SK-N-SH (cell line): ENCODE results near the gene CEBPZOS. TPM values are rescaled to one million over a fixed set of nuclear protein-coding genes. Genes with fewer than 3 reads are reported as not detected.

Experiments
- CTCF ChIA-PET: fragments of 300-600, 350-600 bp; formaldehyde crosslinking; extraction: SDS; loops from one replicate; lab custom pipeline; 2021; lab: Yijun Ruan, JAX
- POLR2A ChIA-PET: fragments of 350-600 bp; sonication (Branson Sonifier 250); formaldehyde crosslinking; extraction: SDS; loops from one replicate; lab custom pipeline; 2020; ENCODE audit warnings: antibody characterized with exemption, inconsistent platforms; lab: Yijun Ruan, JAX
- DNase-seq: peaks from one replicate; pipeline ENCODE4 v3.0.0; 2012
- H2AFZ ChIP-seq: fragments of 200-600 bp; sonication (generic); 2 replicates; pipeline ENCODE4 v1.8.1; 2016; ENCODE audit warnings: antibody characterized with exemption, mild to moderate bottlenecking, low read depth
- H3F3A ChIP-seq: fragments of 200-600 bp; sonication (generic); replicated peaks from 2 replicates; pipeline ENCODE3; 2016; ENCODE audit warnings: antibody characterized with exemption, mild to moderate bottlenecking; ENCODE audit not compliant: insufficient read depth
- H3K27ac ChIP-seq, 2 experiments: fragments of 200-500 bp in 1 of 2; fragments of 200-600 bp in 1 of 2; sonication (Bioruptor generic) in 1 of 2; sonication (generic), shearing (Covaris generic) in 1 of 2; 2 replicates each; pipeline versions ENCODE4 v1.5.1 to v1.6.1; 2014 to 2016; ENCODE audit warnings: low read depth in 2 of 2, inconsistent platforms in 1 of 2, low read length in 1 of 2, mild to moderate bottlenecking in 1 of 2, mixed read lengths in 1 of 2
- H3K27me3 ChIP-seq: fragments of 200-600 bp; sonication (generic), shearing (Covaris generic); 2 replicates; pipeline ENCODE4 v1.6.1; 2016; ENCODE audit warnings: mixed run types; ENCODE audit not compliant: insufficient read depth
- H3K36me3 ChIP-seq, 2 experiments: fragments of 200-500 bp in 1 of 2; fragments of 200-600 bp in 1 of 2; sonication (Bioruptor generic) in 1 of 2; sonication (generic) in 1 of 2; replicated peaks in 1 of 2; 2 replicates each; pipeline versions ENCODE3 to v1.5.1; 2014 to 2016; ENCODE audit warnings: low read length in 1 of 2, mild to moderate bottlenecking in 1 of 2; ENCODE audit not compliant: insufficient read depth in 2 of 2, control insufficient read depth in 1 of 2
- H3K4me1 ChIP-seq, 2 experiments: fragments of 200-500 bp in 1 of 2; fragments of 200-600 bp in 1 of 2; sonication (Bioruptor generic) in 1 of 2; sonication (generic), shearing (Covaris generic) in 1 of 2; 2 replicates each; pipeline versions ENCODE4 v1.5.1 to v1.6.1; 2014 to 2016; ENCODE audit warnings: low read depth in 1 of 2, low read length in 1 of 2, mixed run types in 1 of 2; ENCODE audit not compliant: insufficient read depth in 2 of 2, control insufficient read depth in 1 of 2
- H3K4me2 ChIP-seq: fragments of 200-600 bp; sonication (generic), shearing (Covaris generic); 2 replicates; pipeline ENCODE4 v1.6.1; 2017; ENCODE audit warnings: mixed run types
- H3K4me3 ChIP-seq, 2 experiments: fragments of 200-500 bp in 1 of 2; fragments of 200-600 bp in 1 of 2; sonication (Bioruptor generic) in 1 of 2; sonication (generic), shearing (Covaris generic) in 1 of 2; 2 replicates each; pipeline versions ENCODE4 v1.5.1 to v1.8.1; 2014 to 2016; ENCODE audit warnings: low read depth in 2 of 2, inconsistent platforms in 1 of 2, low read length in 1 of 2, mild to moderate bottlenecking in 1 of 2, mixed read lengths in 1 of 2, moderate library complexity in 1 of 2
- H3K79me2 ChIP-seq: fragments of 200-600 bp; sonication (generic); 2 replicates; pipeline ENCODE4 v1.8.1; 2017; ENCODE audit warnings: mild to moderate bottlenecking; ENCODE audit not compliant: insufficient read depth
- H3K9ac ChIP-seq: fragments of 200-600 bp; sonication (generic); 2 replicates; pipeline ENCODE4 v1.6.1; 2017; ENCODE audit warnings: mixed run types
- H3K9me2 ChIP-seq: fragments of 200-600 bp; sonication (generic); 2 replicates; pipeline ENCODE4 v1.6.1; 2017; ENCODE audit warnings: mixed run types
- H3K9me3 ChIP-seq: fragments of 200-600 bp; sonication (generic); 2 replicates; pipeline ENCODE4 v1.6.1; 2017; ENCODE audit warnings: mixed run types, mild to moderate bottlenecking, moderate library complexity
- H4K20me1 ChIP-seq: fragments of 200-600 bp; sonication (generic); 2 replicates; pipeline ENCODE4 v1.6.1; 2017; ENCODE audit warnings: mild to moderate bottlenecking, mixed run types; ENCODE audit not compliant: insufficient read depth
- ELF1 ChIP-seq: IDR thresholded peaks from 2 replicates; pipeline ENCODE4 v1.4.0; 2012
- EP300 ChIP-seq, 2 experiments: IDR thresholded peaks; 2 replicates each; pipeline versions ENCODE4 v1.4.0 to v1.6.1; 2012; ENCODE audit warnings: borderline replicate concordance in 1 of 2, low read depth in 1 of 2, low read length in 1 of 2
- EZH2phosphoT487 ChIP-seq: fragments of 200-600 bp; sonication (generic); IDR thresholded peaks from 2 replicates; pipeline ENCODE4 v1.6.1; 2017; ENCODE audit warnings: low read depth, mixed run types, mild to moderate bottlenecking, antibody characterized with exemption, moderate library complexity, borderline replicate concordance
- FOSL2 ChIP-seq: IDR thresholded peaks from 2 replicates; pipeline ENCODE4 v1.4.0; 2012; ENCODE audit warnings: low read depth, mild to moderate bottlenecking, moderate library complexity, borderline replicate concordance
- MEF2A ChIP-seq: IDR thresholded peaks from 2 replicates; pipeline ENCODE4 v1.4.0; 2012; ENCODE audit warnings: low read depth, borderline replicate concordance
- MXI1 ChIP-seq: IDR thresholded peaks from 2 replicates; pipeline ENCODE4 v1.6.1; 2012; ENCODE audit warnings: mild to moderate bottlenecking, low read depth, low read length, improper control_type of control experiment
- POLR2AphosphoS5 ChIP-seq: IDR thresholded peaks from 2 replicates; pipeline ENCODE4 v1.6.1; 2012; ENCODE audit warnings: low read depth, low read length
- TCF12 ChIP-seq: IDR thresholded peaks from 2 replicates; pipeline ENCODE4 v1.4.0; 2012
- YY1 ChIP-seq: IDR thresholded peaks from 2 replicates; pipeline ENCODE4 v1.4.0; 2012; ENCODE audit warnings: low read depth, mild to moderate bottlenecking
- WGBS: methylation state at CpG from one replicate; pipeline ENCODE4 v1.1.6; 2017; ENCODE audit warnings: low lambda C conversion rate; 5-methylcytosine and 5-hydroxymethylcytosine counted together
- polyA plus RNA-seq, 3 experiments: library from polyadenylated mRNA; depleted of rRNA; stranded (reverse); fragments of >200 nt; gene quantifications; 2 replicates each; pipeline ENCODE4 v1.2.3, GENCODE V29; 2012
- TF ChIP-seq, protein P1 (sequence below): fragments of 150-350 bp; IDR thresholded peaks from 2 replicates; pipeline ENCODE4 v1.6.1; 2016; ENCODE audit warnings: mild to moderate bottlenecking, low read depth, low read length
- TF ChIP-seq, protein P2 (sequence below): fragments of 150-350 bp; IDR thresholded peaks from 2 replicates; pipeline ENCODE4 v1.6.1; 2017; ENCODE audit warnings: antibody characterized with exemption, low read length, low read depth, borderline replicate concordance
- TF ChIP-seq, protein P3 (sequence below): IDR thresholded peaks from 2 replicates; pipeline ENCODE4 v1.4.0; 2012; ENCODE audit warnings: low read depth, borderline replicate concordance

The CEBPZOS gene
- polyA plus RNA-seq, 1 of the 3 experiments (the other 2 are of a cell fraction): 27.5 TPM

DNA sequence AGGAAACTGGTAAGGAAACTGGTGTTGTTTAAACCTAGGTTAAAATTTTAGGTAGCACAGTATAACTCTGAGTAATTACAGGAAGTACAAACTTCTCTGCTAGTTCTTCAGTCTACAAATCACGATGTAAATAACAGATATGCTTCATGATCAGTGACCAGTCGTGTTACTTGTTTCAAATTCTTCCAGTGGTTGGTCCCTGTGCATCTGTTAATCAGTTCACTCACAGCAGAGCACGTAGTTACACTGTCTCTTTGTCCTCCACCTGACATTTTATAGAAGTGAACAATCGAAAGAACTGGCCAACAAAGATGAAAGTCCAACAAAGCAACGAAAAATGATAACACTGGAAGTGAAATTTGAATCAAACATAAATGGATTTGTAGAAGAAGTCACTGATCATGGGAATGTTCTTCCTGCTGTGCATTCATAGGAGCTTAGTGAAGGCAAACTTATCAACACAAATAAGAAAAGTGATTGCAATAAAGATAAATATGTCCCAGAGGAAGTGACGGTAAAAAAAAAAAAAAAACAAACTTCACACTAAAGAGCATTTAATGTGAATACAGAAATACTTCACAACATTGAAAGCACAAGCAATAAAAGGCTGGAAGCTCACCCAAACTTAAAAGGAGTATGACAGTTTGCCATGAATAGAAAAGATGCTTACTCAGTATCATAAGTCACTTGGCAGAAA is 46.5 kb upstream of the CEBPZOS start:
- no peaks in the 10 kb centered on the region; the same call in 1 of the 2 replicates for H4K20me1 ChIP-seq
- H3K9ac ChIP-seq: no peak overlapping the region
- H3K79me2 ChIP-seq: peaks cover 65% of the 10 kb centered on the region
- no peak overlapping the region for H3K27ac ChIP-seq
- CTCF ChIA-PET: no interaction called here
- H3K36me3 ChIP-seq: peaks cover 35 to 44% of the 10 kb centered on the region in 2 experiments
- no peak overlapping the region for H3K4me2 ChIP-seq
- H3K9me3 ChIP-seq: no peaks in the 10 kb centered on the region
- no peaks in the 10 kb centered on the region for H3F3A ChIP-seq
- H3K27me3 ChIP-seq: no peaks in the 10 kb centered on the region
- TF ChIP-seq FOSL2: no peak
- TF ChIP-seq YY1: no peak
- no peak for TF ChIP-seq MXI1
- TF ChIP-seq MEF2A: no peak
- TF ChIP-seq EZH2phosphoT487: no peak
- POLR2A ChIA-PET: no interaction called here
- no peak overlapping the region for H3K4me3 ChIP-seq
- no peak overlapping the region for H2AFZ ChIP-seq
- no peaks in the 10 kb centered on the region for H3K9me2 ChIP-seq
- 84% methylated on average over 6 of the region's 6 CpGs for WGBS
- no peak for DNase-seq
- H3K4me1 ChIP-seq: 0 out of 4 replicates have a peak, but pooled peaks cover 0 to 5% of the 10 kb centered on the region in 2 experiments

DNA sequence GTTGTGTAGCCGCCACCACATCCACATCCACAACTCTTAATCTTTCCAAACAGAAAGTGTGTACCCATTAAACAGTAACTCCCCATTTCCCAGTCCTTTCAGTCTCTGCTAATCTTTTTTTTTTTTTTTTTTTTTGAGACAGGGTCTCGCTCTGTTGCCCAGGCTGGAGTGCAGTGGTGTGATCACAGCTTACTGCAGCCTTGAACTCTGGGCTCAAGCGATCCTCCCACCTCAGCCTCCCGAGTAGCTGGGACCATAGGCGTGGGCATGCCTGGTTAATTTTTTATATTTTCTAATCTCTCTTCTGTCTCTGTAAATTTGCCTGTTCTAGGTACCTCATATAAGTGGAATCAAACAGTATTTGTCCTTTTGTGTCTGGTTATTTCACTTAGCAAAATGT is 43.1 kb upstream of the CEBPZOS start:
- no peak overlapping the region for H2AFZ ChIP-seq
- no peaks in the 10 kb centered on the region; the same call in 1 of the 2 replicates for H4K20me1 ChIP-seq
- DNase-seq: no peak
- no peak overlapping the region for H3K4me3 ChIP-seq
- H3K9me3 ChIP-seq: no peaks in the 10 kb centered on the region
- H3K36me3 ChIP-seq: peaks cover 14 to 21% of the 10 kb centered on the region in 2 experiments
- H3K79me2 ChIP-seq: peaks cover 84% of the 10 kb centered on the region
- H3K27me3 ChIP-seq: no peaks in the 10 kb centered on the region
- TF ChIP-seq, protein P1, sequence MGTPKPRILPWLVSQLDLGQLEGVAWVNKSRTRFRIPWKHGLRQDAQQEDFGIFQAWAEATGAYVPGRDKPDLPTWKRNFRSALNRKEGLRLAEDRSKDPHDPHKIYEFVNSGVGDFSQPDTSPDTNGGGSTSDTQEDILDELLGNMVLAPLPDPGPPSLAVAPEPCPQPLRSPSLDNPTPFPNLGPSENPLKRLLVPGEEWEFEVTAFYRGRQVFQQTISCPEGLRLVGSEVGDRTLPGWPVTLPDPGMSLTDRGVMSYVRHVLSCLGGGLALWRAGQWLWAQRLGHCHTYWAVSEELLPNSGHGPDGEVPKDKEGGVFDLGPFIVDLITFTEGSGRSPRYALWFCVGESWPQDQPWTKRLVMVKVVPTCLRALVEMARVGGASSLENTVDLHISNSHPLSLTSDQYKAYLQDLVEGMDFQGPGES: no peak
- TF ChIP-seq POLR2AphosphoS5: no peak
- TF ChIP-seq EZH2phosphoT487: no peak
- no peak for TF ChIP-seq TCF12
- TF ChIP-seq, protein P2, sequence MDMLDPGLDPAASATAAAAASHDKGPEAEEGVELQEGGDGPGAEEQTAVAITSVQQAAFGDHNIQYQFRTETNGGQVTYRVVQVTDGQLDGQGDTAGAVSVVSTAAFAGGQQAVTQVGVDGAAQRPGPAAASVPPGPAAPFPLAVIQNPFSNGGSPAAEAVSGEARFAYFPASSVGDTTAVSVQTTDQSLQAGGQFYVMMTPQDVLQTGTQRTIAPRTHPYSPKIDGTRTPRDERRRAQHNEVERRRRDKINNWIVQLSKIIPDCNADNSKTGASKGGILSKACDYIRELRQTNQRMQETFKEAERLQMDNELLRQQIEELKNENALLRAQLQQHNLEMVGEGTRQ: no peak
- TF ChIP-seq EP300 (IDR thresholded peaks at IDR 0.05; ENCODE audit: borderline replicate concordance in 1 of 2, low read depth in 1 of 2, low read length in 1 of 2): no peak
- TF ChIP-seq, protein P3, sequence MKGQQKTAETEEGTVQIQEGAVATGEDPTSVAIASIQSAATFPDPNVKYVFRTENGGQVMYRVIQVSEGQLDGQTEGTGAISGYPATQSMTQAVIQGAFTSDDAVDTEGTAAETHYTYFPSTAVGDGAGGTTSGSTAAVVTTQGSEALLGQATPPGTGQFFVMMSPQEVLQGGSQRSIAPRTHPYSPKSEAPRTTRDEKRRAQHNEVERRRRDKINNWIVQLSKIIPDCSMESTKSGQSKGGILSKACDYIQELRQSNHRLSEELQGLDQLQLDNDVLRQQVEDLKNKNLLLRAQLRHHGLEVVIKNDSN: no peak
- no peak for TF ChIP-seq YY1
- no peak for TF ChIP-seq ELF1
- no peaks in the 10 kb centered on the region for H3K9me2 ChIP-seq
- ChIA-PET CTCF (no interaction called here), POLR2A (no interaction called here)
- peaks cover 15% of the 10 kb centered on the region in 2 experiments; a peak in 3 of 4 replicates for H3K4me1 ChIP-seq
- WGBS: 97% methylated on average over 5 of the region's 5 CpGs
- no peak overlapping the region for H3K27ac ChIP-seq
- no peak overlapping the region for H3K9ac ChIP-seq
- no peaks in the 10 kb centered on the region for H3F3A ChIP-seq
- no peak overlapping the region for H3K4me2 ChIP-seq
